Pancreas (tissue), 10 donors: ENCODE measurements around the gene LRRC10B. TPM values are rescaled to one million over a fixed set of nuclear protein-coding genes. Genes with fewer than 3 reads are reported as not detected.

ENCODE experiments used
- ATAC-seq, 4 donors: fragments of 200-7000 bp; cut with Tn5 transposase; one replicate each; pipeline versions ENCODE4 v1.8.0 to v1.9.1; 2020; ENCODE audit warnings: mild to moderate bottlenecking in 4 of 4, moderate library complexity in 4 of 4
- DNase-seq, 6 donors: peaks; one replicate each; pipeline ENCODE4 v3.0.0-alpha.2; 2020
- FAIRE-seq: peaks from 2 replicates; lab custom pipeline; 2012; peaks lifted over from hg19 to GRCh38; lab: Jason Lieb, UNC
- H3K27ac ChIP-seq, 4 donors: fragments of 200-600 bp; sonication (generic); 1 replicate in 3 of 4; 2 replicates in 1 of 4; pipeline versions ENCODE4 v1.5.0 to v1.8.0; 2020
- H3K27me3 ChIP-seq, 4 donors: fragments of 200-600 bp; one replicate each; pipeline ENCODE4 v1.8.0; 2021
- H3K36me3 ChIP-seq, 3 donors: fragments of 200-600 bp; sonication (generic) in 1 of 3; one replicate each; pipeline versions ENCODE4 v1.5.0 to v1.8.0; 2020 to 2021
- H3K4me1 ChIP-seq, 3 donors: fragments of 200-600 bp; one replicate each; pipeline ENCODE4 v1.8.0; 2021
- H3K4me3 ChIP-seq, 4 donors: fragments of 200-600 bp; sonication (generic) in 2 of 4; one replicate each; pipeline versions ENCODE4 v1.5.0 to v1.8.0; 2020 to 2021
- H3K9me3 ChIP-seq, 4 donors: fragments of 200-600 bp; one replicate each; pipeline ENCODE4 v1.8.0; 2021
- CTCF ChIP-seq, 4 donors: fragments of 200-600 bp; sonication (generic) in 3 of 4; IDR thresholded peaks; one replicate each; pipeline versions ENCODE4 v1.5.0 to v1.8.0; 2021; ENCODE audit warnings: antibody characterized with exemption in 4 of 4
- WGBS, 2 donors: extraction: QIAGEN DNeasy Blood & Tissue Kit; methylation state at CpG; one replicate each; pipeline ENCODE4 v1.1.7; 2013; 5-methylcytosine and 5-hydroxymethylcytosine counted together
- intact Hi-C, 3 donors: fragments of 100-400 bp; cut with DNase I; formaldehyde crosslinking; loops; one replicate each; pipeline versions ENCODE4 v1.11.1 to v1.14.2; 2022
- polyA plus RNA-seq, 2 donors: library from polyadenylated mRNA; stranded (reverse); fragments of 200-250 nt; gene quantifications; one replicate each; pipeline ENCODE4 v1.2.3, GENCODE V29; 2013
- total RNA-seq, 6 donors: library from RNA; stranded (reverse); fragmentation: NEBNext Ultra II Directional in 4 of 6; extraction: Animal tissue kit (Norgen Biotek cat#: 25700) in 4 of 6; gene quantifications; one replicate each; pipeline versions ENCODE4 v1.2.1 to v1.2.4, GENCODE V29; 2021 to 2023
- donor health status: healthy with polysubstance abuse.
- donor health status: DM: no; HTN: no; CAD: no; lungs with moderate emphysema.
- donor health status: DM: no; HTN: no; CAD: no.
- donor health status: control.
- donor health status: control.
- donor health status: Bipolar disorder and iron deficiency.
- donor health status: DM: yes; HTN: yes; CAD: no.
- donor health status: DM: no; HTN: no; CAD: no.
- donor health status: DM: no; HTN: no; CAD: no.
- donor health status: DM: yes; HTN: yes; CAD: no.

LRRC10B gene
- total and polyA plus RNA-seq, 8 donors, result 0.28 to 10.2 (median 1.2) TPM

DNA sequence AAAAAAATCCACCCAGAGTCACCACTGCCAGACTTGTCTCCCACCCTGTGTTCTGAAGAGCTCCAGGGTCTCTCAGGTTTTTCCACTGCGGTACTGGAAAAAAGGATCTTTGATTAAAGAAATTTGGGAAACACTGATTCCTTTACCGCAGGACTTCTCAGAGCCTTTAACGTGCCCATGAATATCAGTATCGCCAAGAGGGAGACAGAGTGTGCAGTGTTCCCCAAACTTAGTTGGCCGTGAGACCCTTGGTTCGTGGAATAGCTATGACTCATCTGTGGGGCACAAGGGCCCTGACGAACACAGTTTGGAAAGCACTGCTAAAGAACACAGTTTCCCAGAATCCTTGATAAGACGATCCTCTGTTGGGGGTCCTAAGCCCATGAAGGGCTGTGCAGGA is 40.6 kb downstream of the LRRC10B start:
- H3K27ac ChIP-seq, result no peak overlapping the region
- intact Hi-C loops, result no loop called here
- H3K4me3 ChIP-seq, result no peak overlapping the region
- no peaks in the 10 kb centered on the region for H3K9me3 ChIP-seq
- no peak for TF ChIP-seq CTCF (IDR thresholded peaks at IDR 0.05)
- no peaks in the 10 kb centered on the region for H3K36me3 ChIP-seq
- no peaks in the 10 kb centered on the region for H3K27me3 ChIP-seq
- 82 to 87% methylated on average over 8 of the region's 8 CpGs for WGBS, 2 donors
- DNase-seq (no peak), ATAC-seq (no peak), FAIRE-seq (no peak)
- no peaks in the 10 kb centered on the region for H3K4me1 ChIP-seq

DNA sequence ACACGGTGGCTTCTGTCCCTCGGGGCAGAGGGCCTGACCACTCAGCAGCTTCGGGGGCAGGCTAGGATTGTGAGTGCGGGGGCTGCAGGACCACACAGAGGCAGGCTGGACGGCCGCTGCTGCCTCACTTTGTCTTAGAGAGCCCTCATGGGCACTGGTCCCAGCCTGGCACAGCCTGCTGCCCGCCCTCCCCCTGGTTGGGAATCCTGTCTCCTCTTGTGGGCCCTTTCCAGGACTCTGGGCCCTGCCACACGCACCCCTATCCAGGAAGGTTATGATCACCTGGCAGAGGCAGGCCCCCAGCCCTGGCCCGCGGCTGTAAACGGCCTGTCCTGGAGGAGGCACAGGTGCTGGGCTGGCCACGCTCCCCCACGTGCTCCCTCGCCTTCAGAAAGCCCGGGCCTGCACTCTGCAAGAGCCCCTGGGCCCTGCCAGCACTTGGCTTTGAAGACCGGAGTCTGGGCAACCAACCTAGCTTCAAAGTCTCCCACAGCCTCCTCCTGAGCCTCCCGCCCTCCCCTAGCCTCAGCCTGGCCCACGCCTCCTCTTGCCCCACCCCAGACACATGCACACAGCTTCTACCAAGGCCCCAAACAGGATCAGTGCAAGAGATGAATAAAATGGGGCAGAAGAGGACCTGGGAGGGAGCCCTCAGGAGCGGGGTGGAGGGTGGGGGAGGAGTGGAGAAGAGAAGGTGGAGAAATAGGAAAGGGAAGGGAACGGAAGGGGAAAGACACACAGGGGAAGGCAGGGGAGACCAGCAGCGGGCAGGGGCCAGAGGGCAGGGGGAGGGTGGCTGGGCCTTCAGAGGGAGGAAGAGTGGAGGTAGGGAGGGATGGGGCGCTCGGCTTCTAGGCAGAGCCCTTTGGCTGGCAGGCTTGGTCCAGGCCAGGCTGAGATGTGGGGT is 41.4 kb downstream of the LRRC10B start:
- Histone ChIP-seq H3K36me3 (no peaks in the 10 kb centered on the region), H3K4me1 (no peaks in the 10 kb centered on the region), H3K27me3 (peaks cover 0 to 2% (median 0%) of the 10 kb centered on the region in 4 donors), H3K27ac (no peak overlapping the region), H3K4me3 (no peak overlapping the region), H3K9me3 (no peaks in the 10 kb centered on the region)
- DNase-seq (peak in 1 of 6 donors; percentile 61), ATAC-seq (no peak), FAIRE-seq (no peak)
- intact Hi-C loops, result no loop called here
- 78 to 84% methylated on average over 23 of the region's 23 CpGs for WGBS, 2 donors
- no peak for TF ChIP-seq CTCF (IDR thresholded peaks at IDR 0.05)

DNA sequence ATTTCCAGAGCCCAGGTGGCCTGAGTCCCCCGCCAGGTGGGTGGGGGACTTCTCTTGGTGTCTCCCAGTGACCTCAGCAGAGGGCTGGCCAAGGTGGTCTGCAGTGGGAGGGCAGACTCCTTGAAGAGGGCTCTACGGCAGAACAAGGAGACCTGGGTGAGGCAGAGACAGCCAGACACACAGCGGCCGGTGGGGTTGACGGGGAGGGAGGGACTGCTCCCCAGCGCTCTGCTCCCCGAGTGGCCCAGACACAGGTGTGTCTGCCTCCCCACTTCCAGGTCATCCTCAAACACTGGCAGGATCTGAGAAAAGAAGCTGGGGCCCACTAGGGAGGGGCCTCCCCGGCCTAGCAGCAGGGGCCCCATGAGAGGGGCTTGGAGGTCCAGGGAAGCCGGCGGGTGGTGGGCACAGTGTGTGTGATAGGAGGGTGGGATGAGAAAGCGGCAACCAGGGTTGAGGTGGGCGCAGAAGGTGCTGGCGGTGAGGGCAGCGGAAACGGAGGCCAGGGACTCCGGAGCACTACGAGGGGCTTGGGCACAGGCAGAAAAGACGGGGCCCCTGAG is 42.2 kb downstream of the LRRC10B start:
- no peaks in the 10 kb centered on the region for H3K9me3 ChIP-seq
- peak in 1 of 6 donors; percentile 43 for DNase-seq
- FAIRE-seq, result no peak
- no peak for ATAC-seq
- intact Hi-C loops, result no loop called here
- H3K27ac ChIP-seq, result no peak overlapping the region
- WGBS, 2 donors, result 88 to 91% methylated on average over 17 to 18 of the region's 18 CpGs
- no peaks in the 10 kb centered on the region for H3K36me3 ChIP-seq
- H3K4me3 ChIP-seq, result no peak overlapping the region
- H3K27me3 ChIP-seq, result peaks cover 0 to 6% (median 0%) of the 10 kb centered on the region in 4 donors
- TF ChIP-seq CTCF (IDR thresholded peaks at IDR 0.05), result no peak
- no peaks in the 10 kb centered on the region for H3K4me1 ChIP-seq

GRCh38 chr11:61551634-61552033 is 43.1 kb downstream of the LRRC10B start:
- Histone ChIP-seq H3K27ac (no peak overlapping the region), H3K4me3 (no peak overlapping the region), H3K27me3 (peaks cover 0 to 6% (median 0%) of the 10 kb centered on the region in 4 donors), H3K9me3 (no peaks in the 10 kb centered on the region), H3K36me3 (no peaks in the 10 kb centered on the region), H3K4me1 (no peaks in the 10 kb centered on the region)
- peak in 4 of 6 donors; percentile 48 to 77 (median 56) for DNase-seq
- peak; percentile 47 to 73 (median 66) for ATAC-seq
- WGBS, 2 donors, result 43 to 46% methylated on average over 12 of the region's 12 CpGs
- FAIRE-seq, result no peak
- intact Hi-C loops, result no loop called here
- TF ChIP-seq CTCF (IDR thresholded peaks at IDR 0.05), result no peak
